Cardiac muscle cell (in vitro differentiated cells and primary cell): ENCODE data around the gene ATP11A. TPM values are rescaled to one million over a fixed set of nuclear protein-coding genes. Genes with fewer than 3 reads are reported as not detected.

Source experiments
- DNase-seq, 2 donors: peaks; one replicate each; pipeline versions ENCODE4 v3.0.0 to v3.0.0-alpha.2; 2010 to 2017; ENCODE audit warnings: low read depth in 1 of 2, low spot score in 1 of 2
- H3K27ac ChIP-seq: fragments of 200-600 bp; sonication (generic); 2 replicates; pipeline ENCODE4 v1.5.1; 2016
- H3K27me3 ChIP-seq: fragments of 200-600 bp; sonication (generic); 2 replicates; pipeline ENCODE4 v1.6.0; 2016; ENCODE audit warnings: control low read depth
- H3K36me3 ChIP-seq: fragments of 200-600 bp; sonication (generic); 2 replicates; pipeline ENCODE4 v1.5.1; 2016; ENCODE audit warnings: control low read depth
- H3K4me1 ChIP-seq: fragments of 200-600 bp; sonication (generic); 2 replicates; pipeline ENCODE4 v1.8.1; 2017; ENCODE audit warnings: low read depth, mild to moderate bottlenecking, mixed run types
- H3K4me3 ChIP-seq: fragments of 200-600 bp; sonication (generic); 2 replicates; pipeline ENCODE4 v1.5.1; 2016; ENCODE audit warnings: mild to moderate bottlenecking
- H3K9me3 ChIP-seq: fragments of 200-600 bp; sonication (generic); 2 replicates; pipeline ENCODE4 v1.5.1; 2017; ENCODE audit warnings: low read depth, mild to moderate bottlenecking, control low read depth
- CTCF ChIP-seq: IDR thresholded peaks from 2 replicates; pipeline ENCODE4 v1.5.1; 2012; ENCODE audit warnings: low read depth, mild to moderate bottlenecking, low read length
- polyA plus RNA-seq: library from polyadenylated mRNA; unstranded; fragments of >200 nt; fragmentation: Nextera tagmentation; extraction: Ambion mirVana; gene quantifications from 2 replicates; pipeline ENCODE4 v1.2.1, GENCODE V29; 2016
- total RNA-seq: library from RNA; depleted of rRNA; stranded (reverse); fragments of >200 nt; gene quantifications from 2 replicates; pipeline ENCODE4 v1.2.3, GENCODE V29; 2016

The ATP11A gene
- total and polyA plus RNA-seq, 2 experiments from 2014 or later: 38.0 to 42.9 TPM

GRCh38 chr13:112889351-112890290, 199.8 kb downstream of the ATP11A start:
- Histone ChIP-seq H3K36me3 (no peaks in the 10 kb centered on the region), H3K4me3 (no peak overlapping the region), H3K9me3 (no peaks in the 10 kb centered on the region), H3K4me1 (peaks cover 18% of the 10 kb centered on the region), H3K27ac (no peak overlapping the region), H3K27me3 (peaks cover 10% of the 10 kb centered on the region)
- no peak for TF ChIP-seq CTCF
- DNase-seq: no peak

GRCh38 chr13:112890316-112891145, 200.7 kb downstream of the ATP11A start:
- H3K27me3 ChIP-seq: peaks cover 10% of the 10 kb centered on the region
- H3K9me3 ChIP-seq: no peaks in the 10 kb centered on the region
- H3K36me3 ChIP-seq: no peaks in the 10 kb centered on the region
- peaks cover 18% of the 10 kb centered on the region for H3K4me1 ChIP-seq
- H3K27ac ChIP-seq: no peak overlapping the region
- DNase-seq: no peak
- no peak overlapping the region for H3K4me3 ChIP-seq
- TF ChIP-seq CTCF: no peak

DNA sequence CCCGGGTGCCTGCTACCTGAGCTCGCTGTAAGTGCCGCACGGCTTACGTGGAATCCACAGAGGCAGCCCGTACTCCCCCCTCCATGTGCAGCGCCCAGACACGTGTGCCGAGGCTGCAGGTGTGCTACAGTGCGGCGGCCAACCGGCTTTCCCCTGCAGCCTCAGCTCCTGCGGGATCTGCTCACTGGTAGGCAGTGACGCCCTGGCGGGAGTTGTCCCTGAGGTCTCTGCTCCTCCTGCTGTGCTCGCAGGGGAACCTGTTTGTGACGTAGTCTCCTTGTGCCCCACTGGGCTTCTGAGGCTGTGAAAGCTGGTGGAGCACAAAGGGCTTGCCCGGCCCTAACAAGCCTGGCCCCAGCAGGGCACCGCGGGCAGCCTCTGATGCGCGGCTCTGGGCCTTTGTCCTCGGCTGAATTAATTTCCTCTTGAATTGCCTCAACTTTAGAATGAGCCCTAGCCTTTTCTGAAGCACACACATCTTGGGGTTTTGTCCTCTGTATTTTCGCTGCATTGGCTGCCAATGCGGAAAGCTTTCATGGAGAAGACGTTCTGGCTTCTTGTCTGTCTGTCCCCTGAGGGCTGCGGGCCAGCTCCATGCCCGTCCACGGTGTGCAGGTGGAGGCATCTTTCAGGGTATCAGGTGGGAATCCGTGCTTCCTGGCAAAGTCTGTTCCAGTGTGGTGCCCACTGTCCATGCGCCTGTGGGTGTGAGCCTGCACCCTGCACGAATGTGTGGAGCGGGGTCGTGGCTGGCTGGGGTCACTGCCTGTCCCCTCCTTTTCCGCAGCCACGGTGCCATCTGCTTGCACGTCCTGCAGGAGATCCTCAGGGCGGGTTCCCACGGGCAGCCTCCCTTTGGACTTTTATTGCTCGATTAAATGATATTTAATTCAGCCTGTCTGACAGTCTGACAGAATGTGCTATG, 201.9 kb downstream of the ATP11A start:
- Histone ChIP-seq H3K36me3 (no peaks in the 10 kb centered on the region), H3K27me3 (peaks cover 10% of the 10 kb centered on the region), H3K4me3 (no peak overlapping the region), H3K9me3 (no peaks in the 10 kb centered on the region), H3K27ac (no peak overlapping the region), H3K4me1 (peaks cover 11% of the 10 kb centered on the region)
- no peak for DNase-seq
- no peak for TF ChIP-seq CTCF

- Histone ChIP-seq H3K4me3 (no peak overlapping the region), H3K9me3 (no peaks in the 10 kb centered on the region), H3K4me1 (peaks cover 11% of the 10 kb centered on the region), H3K27ac (no peak overlapping the region), H3K36me3 (no peaks in the 10 kb centered on the region), H3K27me3 (peaks cover 10% of the 10 kb centered on the region)
- no peak for TF ChIP-seq CTCF
- DNase-seq: no peak
Measured at GRCh38 chr13:112892426-112893206, 202.8 kb downstream of the ATP11A start.
